Colon (tissue), 2 donors: ENCODE results near the gene SAPCD2.

ENCODE experiments used
- FAIRE-seq: peaks from 2 replicates; lab custom pipeline; 2012; peaks lifted over from hg19 to GRCh38; lab: Jason Lieb, UNC
- donor health status: control.
- donor health status: control.

Gene SAPCD2

DNA sequence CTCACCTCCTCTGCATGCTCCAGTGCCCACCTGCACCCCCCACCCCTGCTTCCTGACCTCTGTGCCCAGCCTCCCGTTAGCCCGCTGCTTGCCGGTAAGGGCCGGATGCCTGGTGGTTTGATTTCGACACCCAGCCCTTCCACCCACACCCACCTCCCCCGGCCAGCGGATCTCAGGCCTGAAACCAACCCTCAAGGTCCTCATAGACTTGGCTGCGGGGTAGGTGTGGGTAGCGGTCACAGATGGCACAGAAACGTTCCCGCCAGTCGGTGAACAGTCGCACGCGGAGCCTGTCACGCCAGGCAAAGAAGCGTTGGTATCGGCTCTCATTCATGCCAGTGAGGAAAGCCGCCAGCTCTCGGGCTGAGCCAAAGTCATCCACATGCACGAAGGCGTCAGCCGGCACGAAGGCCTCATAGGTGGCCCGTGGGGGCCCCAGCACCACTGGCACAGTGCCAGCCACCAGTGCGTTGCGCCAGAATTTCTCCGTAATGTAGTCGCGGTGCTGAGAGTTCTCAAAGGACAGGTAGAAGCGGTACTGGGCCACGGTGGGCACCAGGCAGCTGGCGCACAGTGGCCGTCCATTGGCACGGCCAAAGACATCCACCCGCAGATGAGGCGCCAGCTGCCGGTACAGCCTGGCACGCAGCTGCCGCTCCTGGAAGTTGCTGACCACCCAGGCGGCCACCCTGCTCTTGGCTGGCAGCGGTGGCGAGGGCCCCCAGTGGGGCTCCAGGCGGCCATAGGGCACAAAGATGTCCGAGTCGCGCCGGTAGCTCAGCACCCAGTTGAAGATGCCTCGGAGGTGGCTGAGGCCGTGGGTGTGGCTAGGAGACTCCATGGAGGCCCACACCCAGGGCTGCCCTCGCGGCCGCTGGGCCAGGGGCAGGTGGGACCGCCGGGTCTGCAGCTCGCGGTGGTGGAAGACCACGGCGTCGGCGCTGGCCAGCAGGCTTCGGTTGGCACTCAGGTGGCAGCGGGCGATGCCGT lies 39.5 kb downstream of the SAPCD2 start:
- FAIRE-seq: no peak

DNA sequence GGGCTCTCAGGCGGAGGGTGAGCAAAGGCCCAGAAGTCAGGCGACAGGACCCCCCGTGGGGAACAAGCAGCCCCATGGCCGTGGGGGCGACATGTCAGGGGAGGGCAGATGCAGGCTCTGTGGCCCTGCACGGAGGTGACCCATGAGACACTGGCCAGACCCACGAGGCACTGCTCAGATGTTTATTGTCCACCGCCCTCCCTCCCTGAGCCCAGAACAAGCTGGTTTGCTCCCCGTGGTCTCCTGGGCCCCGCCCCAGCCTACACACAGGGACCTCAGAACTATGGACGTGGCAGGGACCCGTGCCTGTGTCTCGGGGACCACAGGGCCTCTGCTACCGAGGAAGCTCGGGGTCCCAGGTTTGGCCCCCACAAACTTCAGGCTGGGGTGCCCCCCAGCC lies 40.4 kb downstream of the SAPCD2 start:
- no peak for FAIRE-seq

DNA sequence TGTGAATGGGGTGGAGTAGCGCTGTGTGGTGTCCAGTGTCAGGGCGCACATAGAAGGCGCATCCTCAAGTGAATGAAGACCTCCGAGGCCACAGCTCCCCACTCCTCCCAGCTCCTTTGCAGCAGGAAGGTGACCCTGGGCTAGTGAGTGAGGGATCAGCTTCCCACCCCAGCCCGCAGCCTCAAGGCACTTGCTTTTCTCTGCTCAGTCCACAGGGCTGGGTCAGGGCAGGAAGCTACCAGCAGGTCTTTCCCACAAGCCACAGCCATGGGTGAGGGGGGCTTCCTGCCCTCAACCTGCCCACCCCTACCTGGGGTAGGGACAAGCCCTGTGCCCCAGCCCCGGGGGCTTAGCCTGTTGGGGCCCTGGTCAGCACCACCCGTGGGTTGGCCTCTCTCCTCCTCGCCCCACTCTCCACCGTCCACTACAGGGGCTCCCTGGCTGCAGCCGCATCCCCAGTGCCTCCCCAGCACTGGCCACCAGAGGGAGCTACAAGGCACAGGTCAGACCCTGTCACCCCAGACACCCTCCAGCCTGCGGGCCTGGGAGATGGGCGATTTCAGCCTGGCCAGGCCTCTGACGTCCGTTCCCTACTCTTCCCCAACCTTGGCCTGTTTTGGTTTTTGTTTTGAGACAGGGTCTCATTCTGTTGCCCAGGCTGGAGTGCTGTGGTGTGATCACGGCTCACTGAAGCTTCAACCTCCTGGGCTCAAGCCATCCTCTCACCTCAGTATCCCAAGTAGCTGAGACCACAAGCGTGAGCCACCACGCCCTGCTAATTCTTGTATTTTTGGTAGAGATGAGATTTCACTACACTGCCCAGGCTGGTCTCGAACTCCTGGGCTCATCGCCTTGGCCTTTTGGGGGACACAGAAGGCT lies 41.1 kb downstream of the SAPCD2 start:
- no peak for FAIRE-seq

DNA sequence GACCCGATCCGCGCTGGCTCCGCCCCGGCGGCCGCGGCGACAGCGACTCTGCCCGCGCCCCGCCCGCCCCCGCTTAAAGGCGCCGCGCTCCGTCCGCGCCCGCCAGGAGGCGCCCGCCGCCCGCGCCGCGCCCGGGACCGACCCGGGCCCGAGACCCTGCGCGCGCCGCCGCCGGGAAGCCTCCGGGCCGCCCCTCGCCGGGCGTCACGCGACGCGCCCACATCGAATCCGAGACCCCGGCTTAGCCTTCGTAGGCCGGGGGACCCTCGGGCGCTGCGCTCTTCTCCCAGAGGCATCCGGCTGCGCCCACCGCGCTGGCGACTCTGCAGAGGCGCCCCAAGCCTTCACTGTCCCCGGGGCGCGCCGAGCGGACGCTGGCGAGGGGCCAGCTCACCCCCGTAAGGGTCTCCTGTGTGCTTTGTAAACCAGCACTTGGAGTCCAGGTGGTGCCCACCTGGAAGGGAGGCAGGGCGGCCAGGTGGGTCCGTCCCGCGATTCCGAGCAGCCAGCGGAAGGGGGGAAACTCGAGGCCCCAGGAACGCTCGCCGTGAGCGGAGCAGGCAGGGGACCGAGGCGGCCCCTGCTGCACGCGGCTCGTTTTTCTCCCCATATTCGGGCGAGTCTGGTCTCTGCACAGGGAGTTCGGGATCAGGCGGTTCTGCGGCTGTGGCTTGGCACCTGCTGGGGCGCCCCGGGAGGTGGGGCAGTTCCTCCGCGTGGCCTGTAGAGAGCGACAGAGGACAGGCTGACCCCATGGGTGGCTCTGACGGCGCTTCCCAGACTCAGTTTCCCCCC lies 41.9 kb downstream of the SAPCD2 start:
- FAIRE-seq: no peak

DNA sequence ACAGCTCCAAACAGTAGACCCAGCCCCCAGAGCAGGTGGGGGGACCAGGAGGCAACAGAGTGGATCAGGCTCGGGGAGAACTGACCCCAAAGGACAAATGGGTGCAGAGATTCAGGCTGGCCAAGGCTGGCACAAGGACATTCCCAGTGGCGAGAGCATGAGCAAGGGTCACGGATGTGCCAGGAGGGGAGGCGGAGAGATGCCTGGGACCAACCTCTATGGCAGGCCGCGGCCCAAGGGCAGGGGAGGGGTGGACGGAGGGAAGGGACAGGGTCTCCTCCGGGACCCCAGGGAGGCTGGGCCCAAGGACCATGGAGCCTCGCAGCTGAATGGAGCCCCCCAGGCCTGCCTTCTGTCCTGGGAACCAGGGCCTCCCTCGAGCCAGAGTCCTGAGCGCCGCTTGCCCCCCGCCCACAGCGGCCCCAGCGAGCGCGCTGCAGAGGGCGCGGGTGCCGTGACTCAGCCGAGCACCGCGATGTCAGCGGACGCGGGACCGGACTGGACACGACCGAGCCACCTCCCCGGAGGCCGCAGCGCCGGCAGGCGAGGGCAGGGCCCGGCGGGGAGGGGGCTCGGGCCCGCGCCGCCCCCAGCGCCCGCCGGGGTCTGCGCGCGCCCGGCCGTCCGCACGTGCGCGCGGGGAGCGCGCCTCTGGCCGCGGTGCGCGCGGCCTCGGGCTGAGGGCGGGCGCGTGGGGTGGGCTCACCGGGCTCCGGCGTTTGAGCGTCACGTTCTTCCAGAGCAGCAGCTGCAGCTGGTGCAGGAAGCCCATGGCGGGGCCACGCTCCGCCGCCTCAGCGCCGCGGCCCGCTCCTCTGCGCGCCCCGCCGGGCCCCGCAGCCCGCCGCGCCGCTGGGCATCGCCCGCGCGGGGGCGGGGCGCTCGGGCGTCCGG lies 42.7 kb downstream of the SAPCD2 start, which contains the start of gene ABCA2:
TSS of gene ABCA2 (minus strand) at position 869 of the 894 bp plus-strand sequence. CDS start at position 772, 97 bp downstream.
- no peak for FAIRE-seq

DNA sequence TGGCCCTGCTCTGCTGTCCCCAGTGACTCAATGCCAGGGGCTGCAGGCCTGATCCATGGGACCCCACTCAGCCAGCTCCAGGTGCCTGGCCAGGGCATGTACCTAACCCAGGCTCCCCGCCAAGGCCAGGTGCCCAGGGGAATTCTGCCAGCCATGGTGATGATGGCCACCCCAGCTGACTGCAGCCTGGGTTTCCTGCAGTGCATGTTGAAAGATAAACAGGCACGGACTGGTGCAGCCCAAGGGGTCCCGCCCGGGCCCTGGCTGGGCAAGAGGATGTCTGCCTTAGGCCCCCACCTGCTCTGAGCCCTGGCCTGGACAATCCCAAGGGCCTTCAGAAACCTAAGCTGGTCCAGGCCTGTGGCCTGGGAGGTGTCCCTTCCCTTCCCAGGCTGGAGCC lies 43.5 kb downstream of the SAPCD2 start:
- no peak for FAIRE-seq

DNA sequence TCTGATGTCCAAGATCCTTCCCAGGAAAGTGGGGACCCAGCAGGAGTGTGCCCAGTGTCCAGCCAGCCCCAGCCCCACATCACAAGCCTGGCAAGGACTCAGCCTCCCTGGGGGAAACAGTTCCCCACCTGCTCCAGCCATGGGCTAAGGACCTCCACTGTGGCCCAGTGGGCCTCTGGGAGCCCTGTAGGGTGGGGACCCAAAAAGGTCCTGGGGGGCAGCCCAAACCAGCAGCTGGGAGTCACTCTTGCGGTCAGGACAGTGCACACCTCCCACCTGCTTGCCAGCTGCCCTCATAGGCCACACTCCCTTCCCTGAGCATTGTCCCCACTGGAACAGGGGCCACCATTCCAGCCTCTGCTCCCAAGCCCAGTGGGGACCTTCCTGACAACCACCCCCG lies 44.0 kb downstream of the SAPCD2 start:
- no peak for FAIRE-seq

DNA sequence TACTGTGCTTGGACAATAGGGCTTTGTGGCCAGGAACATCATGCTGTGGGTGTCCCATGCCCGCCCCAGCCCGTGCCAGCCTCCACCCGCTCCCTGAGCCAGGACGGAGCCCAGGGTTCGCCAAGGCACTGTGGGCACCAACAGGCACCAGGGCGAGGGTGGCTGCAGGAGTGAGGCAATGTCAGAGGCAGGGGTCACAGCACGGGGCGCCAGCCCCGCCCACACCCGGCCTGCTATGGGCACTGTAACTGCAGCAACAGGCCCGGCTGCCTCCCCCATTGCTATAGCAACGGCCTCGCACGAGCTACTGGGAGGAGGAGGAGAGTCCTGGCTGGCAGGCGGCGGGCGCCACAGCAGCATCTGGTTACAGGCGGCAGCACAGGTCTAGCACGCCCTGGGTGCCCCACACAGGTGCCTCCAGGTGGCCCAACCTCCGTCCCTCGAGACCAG lies 44.8 kb downstream of the SAPCD2 start:
- FAIRE-seq: no peak

DNA sequence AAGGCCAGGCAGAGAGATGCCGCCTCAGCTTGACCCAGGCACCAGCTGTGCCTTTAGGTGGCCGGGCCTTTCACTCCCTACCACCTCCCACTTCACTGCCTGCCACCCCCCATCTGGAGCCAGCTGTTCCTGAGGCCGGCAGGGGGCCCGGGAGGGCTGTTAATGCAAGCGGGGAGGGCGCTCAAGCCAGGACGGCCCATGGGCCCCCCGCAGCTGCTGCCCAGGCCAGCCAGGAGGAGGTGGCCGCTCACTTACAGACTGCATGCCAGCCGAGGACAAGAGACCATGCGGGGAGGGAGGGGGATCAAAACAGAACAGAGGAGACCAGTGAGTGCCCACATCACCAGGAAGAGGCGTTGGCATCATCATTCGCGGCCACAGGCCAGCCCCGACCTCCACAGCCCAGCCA lies 46.8 kb downstream of the SAPCD2 start:
- FAIRE-seq: no peak

DNA sequence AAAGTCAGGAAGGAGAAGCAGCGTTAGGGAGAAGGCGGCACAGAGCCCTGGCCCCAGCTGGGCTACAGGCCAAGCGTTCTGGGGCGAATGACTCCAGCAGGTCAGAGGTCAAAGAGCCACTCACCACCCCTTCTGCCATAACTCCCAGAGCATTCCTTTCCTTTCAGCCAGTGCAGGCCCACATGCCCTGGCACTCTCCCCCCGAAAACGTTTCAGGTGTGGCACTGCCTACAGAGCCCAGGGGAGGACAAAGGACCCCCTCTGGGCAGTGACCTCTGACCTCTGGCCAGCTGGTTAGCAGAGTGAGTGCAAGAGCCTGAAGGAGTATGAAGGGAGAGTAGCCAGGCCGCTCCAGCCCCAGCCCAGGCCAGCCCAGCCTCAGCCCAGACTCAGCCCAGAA lies 47.2 kb downstream of the SAPCD2 start:
- FAIRE-seq: no peak

DNA sequence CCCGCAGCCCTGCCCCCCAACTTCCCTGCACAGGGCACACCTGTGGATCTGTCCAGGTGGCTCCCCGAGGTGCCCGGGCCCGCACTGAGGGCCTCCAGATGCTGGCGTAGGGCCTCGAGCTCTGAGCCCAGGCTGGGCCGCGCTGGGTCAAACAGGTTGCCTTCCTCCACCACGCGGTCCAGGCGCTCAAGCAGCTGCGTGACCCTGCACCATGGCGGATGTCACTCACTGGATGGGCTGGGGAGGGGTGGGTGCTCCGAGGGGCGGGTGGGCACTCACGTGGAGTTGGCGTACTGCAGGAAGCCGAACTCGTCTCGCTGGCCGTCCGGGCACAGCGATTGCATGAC lies 47.7 kb downstream of the SAPCD2 start:
- FAIRE-seq: no peak

DNA sequence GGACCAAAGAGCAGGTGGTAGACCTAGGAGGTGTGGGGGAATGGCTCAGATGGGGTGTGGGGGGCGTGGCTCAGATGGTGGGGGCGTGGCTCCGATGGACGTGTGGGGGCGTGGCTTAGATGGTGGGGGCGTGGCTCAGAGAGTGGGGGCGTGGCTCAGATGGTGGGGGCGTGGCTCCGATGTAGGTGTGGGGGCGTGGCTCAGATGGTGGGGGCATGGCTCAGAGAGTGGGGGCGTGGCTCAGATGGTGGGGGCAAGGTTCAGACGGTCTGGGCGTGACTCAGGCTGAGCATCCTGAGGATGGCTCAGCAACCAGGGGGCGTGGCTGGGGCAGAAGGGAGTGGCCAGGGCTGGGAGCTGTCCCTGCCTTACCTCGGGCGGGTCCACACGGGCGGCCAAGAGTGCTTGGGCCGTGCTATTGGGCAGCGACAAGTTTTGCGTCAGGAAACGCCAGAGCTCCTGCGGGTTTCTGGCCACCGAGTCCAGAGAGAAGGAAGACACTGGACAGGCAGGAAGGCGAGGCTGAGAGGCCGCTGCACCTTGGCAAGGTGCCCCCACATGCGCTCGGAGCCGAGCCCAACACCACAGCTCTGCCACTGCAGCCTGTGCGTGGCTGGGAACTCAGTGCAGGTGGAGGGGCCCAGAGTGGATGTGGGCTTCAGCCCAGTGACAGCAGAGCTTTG lies 48.2 kb downstream of the SAPCD2 start:
- no peak for FAIRE-seq

DNA sequence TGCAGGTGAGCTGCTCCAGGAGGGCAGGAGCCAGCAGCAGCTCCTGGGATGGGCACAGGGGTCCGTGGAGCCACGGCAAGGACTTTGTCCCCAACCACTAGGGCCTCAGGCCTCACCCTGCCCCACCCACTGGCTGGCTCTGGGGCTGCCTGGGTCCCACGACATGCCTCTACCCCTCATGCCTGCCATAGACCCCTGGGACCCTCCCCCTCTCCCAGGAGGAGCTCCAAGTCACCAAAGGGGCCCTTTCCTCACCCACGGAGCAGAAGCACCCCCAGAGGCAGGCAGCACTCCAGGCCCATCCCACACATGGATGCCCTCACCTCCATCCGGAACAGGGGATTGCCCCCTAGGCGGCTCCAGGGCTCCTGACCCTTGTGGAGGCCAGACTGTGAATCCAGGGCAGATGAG lies 48.8 kb downstream of the SAPCD2 start:
- FAIRE-seq: no peak

DNA sequence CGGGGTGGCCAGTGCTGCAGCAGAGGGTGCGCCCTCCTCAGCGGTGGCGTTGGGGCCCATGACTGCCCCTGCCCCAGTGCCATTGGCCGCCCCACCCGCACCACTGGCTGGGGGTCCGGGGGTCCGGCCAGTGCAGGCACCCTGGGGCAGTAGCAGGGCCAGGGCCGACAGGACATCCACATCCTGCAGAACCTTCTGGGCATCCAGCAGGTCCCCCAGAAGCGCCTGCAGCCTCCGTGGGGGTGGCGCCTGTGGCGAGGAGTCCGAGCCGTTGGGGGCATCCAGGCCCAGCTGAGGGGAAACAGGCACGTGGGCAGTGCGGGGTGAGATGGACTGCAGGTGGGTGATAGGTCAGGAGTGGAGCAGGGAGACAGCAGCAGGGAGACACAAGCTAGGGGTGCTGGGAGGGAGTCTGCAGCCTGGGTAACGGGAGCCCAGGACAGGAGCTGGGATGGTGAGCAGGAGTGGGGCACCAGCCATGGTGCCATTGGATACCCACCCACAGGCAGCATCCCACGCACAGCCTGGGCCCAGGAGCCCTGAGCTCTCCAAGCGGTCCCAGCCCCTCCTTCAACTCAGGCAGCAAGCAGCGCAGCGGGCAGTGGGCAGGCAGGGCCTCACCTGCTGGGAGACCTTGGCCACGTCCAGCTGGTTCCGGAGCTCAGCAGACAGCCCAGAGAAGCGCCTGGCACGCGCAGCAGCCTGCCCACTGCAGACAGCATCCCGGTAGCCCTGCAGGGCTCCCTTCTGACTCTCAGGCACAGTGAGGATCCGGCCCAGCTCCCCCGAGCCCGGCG lies 49.4 kb downstream of the SAPCD2 start:
- no peak for FAIRE-seq

DNA sequence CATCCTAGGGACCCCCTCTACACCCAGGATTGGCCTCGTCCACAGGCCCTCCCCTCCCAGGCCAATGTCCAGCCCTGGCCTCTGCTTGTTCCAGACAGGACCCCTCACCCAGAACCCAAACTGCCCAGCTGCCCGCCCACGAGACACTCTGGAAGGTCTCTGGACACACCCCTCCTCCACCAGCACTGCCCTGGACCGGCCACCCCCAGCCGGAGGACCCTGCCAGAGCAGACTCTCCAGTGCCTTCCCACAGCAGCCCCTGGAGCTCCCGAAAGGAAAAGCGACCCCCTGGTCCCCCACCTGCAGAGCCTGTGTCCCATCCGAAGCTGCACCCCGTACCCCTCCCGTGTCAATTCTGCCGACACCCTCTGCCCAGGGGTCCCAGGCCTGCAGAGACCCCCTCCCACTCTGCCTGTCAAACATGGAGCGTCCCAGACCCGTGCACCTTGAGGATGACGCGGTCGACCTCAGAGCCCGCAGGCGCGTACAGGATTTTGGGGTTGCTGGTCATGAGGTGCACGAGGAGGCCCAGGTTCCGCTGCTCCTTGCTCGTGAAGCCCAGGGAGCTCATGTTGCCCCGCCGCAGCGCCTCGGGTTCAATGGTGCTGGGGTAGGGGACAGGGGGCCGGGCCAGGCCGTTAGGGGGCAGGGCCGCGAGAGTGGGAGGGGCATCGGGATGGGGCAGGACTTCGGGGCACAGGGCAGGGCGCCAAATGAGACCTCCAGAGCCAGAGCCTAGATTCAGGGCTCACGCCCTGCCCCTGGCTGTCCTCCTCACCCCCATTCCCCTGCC lies 50.3 kb downstream of the SAPCD2 start:
- FAIRE-seq: no peak

DNA sequence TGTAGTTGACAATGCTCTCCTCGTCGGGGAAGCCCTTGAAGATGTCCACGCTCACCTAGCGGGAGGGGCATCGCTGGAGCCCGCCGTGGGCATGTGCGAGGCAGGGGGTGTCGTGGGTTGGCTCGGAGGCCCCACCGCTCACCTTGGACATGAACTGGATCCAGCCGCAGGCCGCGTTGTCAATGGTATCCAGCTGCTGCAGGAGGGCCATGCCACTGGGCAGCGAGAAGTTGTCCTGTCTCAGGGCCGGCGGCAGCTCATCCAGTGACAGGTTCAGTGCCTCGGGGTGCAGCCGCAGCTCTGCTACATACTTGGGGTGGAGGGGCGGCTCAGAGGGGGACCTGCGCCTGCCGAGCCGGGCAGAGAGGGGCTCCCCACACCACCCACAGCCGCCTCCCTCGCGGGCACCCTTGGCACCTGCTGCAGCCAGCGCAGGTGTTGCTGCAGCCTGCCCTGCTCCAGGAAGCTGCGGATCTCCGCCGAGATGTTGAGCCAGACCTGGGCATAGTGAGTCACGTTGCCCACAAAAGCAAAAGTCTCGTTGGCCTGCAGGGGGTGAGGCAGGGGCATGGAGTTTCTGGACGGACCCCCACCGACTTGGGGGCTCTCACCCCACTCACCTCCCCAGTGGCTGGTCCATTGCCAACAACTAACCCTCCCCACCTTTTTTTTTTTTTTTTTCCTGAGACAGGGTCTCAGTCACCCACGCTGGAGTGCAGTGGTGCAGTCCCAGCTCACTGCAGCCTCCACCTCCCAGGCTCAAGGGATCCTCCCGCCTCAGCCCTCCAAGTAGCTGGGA lies 51.4 kb downstream of the SAPCD2 start:
- FAIRE-seq: no peak

DNA sequence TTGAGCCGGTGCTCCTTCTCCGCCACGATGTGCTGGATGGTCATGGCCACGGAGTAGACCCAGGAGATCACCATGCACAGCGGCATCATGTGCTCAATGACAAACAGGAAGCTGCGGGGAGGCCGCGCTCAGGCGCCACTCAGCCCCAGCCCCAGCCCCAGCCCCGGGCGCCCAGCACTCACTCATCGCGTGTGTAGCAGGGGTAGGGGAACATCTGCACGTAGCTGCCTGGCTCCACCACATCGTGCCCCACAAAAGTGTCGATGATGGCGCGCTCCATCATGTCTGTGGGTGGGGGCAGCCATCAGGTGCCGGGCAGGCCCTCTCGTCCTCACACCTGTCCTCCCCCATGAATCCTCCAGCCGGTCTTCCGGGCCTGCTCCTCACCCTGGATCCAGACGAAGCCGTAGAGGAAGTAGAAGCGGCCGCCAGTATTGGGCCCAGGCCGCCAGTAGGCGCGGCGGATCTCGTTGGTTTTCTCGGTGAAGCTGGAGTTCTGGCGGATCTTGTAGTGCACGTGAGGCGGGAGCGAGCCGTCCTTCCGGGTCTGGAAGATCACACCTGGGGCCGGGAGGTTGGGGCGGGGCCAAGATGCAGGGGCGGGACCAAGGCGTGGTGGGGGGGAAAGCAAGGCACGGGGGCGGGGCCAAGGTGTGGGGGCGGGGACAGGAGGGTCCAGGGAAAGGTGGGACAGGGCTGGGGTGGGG lies 52.4 kb downstream of the SAPCD2 start:
- FAIRE-seq: no peak
